NB4 (cell line): ENCODE measurements around the gene CNEP1R1.

Experiments used
- DNase-seq: peaks from one replicate; pipeline ENCODE4 v3.0.0; 2010; ENCODE audit warnings: low read depth
- H3K4me3 ChIP-seq: one replicate; pipeline ENCODE4 v1.5.1; 2011; ENCODE audit warnings: mild to moderate bottlenecking, low read depth, low read length, moderate library complexity
- MYC ChIP-seq: IDR thresholded peaks from 2 replicates; pipeline ENCODE4 v1.6.1; 2011; ENCODE audit warnings: low read depth, low read length
- POLR2A ChIP-seq: IDR thresholded peaks from 2 replicates; pipeline ENCODE4 v1.6.1; 2011; ENCODE audit warnings: mild to moderate bottlenecking; ENCODE audit not compliant: insufficient read length; ENCODE audit errors: extremely low read depth
- TF ChIP-seq, protein P1 (sequence below): IDR thresholded peaks from one replicate; pipeline ENCODE4 v1.5.1; 2012; ENCODE audit warnings: low read depth, low read length
- TF ChIP-seq, protein P2 (sequence below): IDR thresholded peaks from 2 replicates; pipeline ENCODE4 v1.6.1; 2011; ENCODE audit warnings: low read depth, low read length

Gene CNEP1R1

DNA sequence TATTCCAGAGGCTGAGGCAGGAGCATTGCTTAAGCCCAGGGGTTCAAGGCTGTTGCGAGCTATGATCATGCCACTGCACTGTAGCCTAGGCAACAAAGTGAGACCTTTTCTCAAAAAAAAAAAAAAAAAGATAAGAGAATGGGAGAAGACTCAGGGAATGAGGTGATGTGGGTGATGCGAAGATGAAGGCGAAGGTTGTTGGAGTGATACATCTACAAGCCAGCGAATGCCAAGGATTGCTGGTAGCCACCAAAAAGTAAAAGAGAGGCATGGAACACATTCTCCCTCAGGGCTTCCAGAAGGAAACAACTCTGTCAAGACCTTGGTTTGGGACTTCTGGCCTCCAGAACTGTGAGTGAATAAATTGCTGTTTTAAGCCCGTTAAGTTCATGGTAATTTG lies 26.0 kb upstream of the CNEP1R1 start:
- no peak for TF ChIP-seq POLR2A
- DNase-seq, result no peak
- H3K4me3 ChIP-seq, result no peak overlapping the region

DNA sequence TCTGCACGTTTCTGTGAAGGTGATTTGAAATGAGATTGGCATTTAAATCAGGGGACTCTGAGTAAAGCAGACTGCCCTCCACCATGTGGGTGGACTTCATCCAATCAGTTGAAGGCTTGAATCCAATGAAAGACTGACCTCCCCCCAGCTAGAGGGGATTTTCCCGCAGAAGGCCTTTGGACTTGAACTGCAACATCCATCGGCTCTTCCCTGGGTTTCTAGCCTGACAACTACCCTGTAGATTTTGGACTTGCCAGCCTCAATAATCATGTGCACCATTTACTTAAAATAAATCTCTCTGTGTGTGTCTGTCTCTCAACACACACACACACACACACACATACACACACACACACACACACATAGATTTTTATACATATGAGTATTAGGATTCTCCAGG lies 23.9 kb upstream of the CNEP1R1 start:
- TF ChIP-seq MYC (no peak), POLR2A (no peak)
- TF ChIP-seq, protein P1, sequence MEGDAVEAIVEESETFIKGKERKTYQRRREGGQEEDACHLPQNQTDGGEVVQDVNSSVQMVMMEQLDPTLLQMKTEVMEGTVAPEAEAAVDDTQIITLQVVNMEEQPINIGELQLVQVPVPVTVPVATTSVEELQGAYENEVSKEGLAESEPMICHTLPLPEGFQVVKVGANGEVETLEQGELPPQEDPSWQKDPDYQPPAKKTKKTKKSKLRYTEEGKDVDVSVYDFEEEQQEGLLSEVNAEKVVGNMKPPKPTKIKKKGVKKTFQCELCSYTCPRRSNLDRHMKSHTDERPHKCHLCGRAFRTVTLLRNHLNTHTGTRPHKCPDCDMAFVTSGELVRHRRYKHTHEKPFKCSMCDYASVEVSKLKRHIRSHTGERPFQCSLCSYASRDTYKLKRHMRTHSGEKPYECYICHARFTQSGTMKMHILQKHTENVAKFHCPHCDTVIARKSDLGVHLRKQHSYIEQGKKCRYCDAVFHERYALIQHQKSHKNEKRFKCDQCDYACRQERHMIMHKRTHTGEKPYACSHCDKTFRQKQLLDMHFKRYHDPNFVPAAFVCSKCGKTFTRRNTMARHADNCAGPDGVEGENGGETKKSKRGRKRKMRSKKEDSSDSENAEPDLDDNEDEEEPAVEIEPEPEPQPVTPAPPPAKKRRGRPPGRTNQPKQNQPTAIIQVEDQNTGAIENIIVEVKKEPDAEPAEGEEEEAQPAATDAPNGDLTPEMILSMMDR, result no peak
- DNase-seq, result no peak
- no peak overlapping the region for H3K4me3 ChIP-seq

DNA sequence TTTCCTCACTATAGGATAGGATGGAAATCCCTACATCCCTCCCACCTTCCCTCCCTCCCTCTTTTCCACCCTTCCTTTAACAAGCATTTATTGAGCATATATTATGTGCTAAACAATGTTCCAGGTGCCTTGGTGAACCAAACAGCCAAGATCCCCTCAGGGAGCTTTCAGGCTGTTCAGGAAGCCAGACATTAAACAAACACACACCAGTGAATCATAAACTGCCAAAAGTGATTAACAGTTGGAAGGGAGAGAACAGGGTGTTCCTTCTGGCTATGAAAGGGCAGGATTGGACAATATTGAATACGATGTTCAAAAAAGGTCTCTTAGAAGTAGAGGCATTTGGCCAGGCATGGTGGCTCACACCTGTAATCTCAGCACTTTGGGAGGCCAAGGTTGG lies 22.8 kb upstream of the CNEP1R1 start:
- no peak overlapping the region for H3K4me3 ChIP-seq
- no peak for DNase-seq
- no peak for TF ChIP-seq MYC
- no peak for TF ChIP-seq POLR2A
- TF ChIP-seq, protein P1, result no peak
- TF ChIP-seq, protein P2, sequence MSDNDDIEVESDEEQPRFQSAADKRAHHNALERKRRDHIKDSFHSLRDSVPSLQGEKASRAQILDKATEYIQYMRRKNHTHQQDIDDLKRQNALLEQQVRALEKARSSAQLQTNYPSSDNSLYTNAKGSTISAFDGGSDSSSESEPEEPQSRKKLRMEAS, result no peak

DNA sequence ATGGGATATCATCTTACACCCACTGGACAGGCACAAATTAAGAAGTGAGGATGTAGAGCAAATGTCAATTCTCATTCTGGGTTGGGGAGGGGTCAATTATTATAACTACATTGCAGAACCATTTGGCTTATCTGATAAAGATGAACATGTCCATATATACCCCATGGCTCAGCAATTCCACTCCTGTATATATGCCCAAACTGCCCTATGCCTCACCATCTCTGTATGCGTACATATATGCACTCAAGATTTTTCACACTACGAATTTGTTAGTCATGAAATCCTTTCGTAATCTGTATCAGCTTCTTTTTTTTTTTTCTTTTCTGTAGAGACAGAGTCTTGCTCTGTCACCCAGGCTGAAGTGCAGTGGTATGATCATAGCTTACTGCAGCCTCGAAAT lies 20.8 kb upstream of the CNEP1R1 start:
- no peak overlapping the region for H3K4me3 ChIP-seq
- TF ChIP-seq MYC (no peak), POLR2A (no peak)
- TF ChIP-seq, protein P2, result no peak
- TF ChIP-seq, protein P1, result no peak
- DNase-seq, result no peak

DNA sequence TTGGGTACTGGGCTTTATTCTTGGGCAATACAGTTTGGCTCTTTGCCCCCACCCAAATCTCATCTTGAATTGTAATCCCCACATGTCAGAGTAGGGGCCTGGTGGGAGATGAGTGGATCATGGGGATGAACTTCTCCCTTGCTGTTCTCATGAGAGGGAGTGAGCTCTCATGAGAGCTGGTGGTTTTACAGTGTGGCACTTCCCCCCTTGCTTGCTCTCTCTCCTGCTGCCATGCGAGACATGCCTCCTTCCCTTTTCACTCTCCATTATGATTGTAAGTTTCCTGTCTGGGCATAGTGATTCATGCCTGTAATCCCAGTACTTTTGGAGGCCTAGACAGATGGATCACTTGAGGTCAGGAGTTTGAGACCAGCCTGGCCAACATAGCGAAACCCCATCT lies 18.1 kb upstream of the CNEP1R1 start:
- DNase-seq, result peak; percentile 68
- no peak for TF ChIP-seq POLR2A
- TF ChIP-seq MYC, result no peak
- TF ChIP-seq, protein P2, result no peak
- TF ChIP-seq, protein P1, result no peak
- H3K4me3 ChIP-seq, result no peak overlapping the region

DNA sequence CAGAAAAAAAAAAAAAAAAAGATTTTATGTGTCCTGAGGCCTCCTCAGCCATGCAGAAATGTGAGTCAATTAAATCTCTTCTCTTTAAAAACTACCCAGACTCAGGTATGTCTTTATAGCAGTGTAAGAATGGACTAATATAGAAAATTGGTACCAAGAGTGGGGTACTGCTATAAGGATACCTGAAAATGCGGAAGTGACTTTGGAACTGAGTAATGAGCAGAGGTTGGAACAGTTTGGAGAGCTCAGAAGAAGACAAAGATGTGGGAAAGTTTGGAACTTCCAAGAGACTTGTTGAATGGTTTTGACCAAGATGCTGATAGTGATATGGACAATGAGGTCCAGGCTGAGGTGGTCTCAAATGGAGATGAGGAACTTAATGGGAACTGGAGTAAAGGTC lies 17.3 kb upstream of the CNEP1R1 start:
- H3K4me3 ChIP-seq, result no peak overlapping the region
- DNase-seq, result no peak
- TF ChIP-seq, protein P2, result no peak
- TF ChIP-seq, protein P1, result no peak
- TF ChIP-seq MYC (no peak), POLR2A (no peak)
